Measurements from ENCODE around the gene RNF5.
"Not testable (repeated sequence)": the region's sequence is repeated elsewhere in the genome, so short reads cannot be mapped to it uniquely, and the experiment has no call there.

The RNF5 gene

DNA sequence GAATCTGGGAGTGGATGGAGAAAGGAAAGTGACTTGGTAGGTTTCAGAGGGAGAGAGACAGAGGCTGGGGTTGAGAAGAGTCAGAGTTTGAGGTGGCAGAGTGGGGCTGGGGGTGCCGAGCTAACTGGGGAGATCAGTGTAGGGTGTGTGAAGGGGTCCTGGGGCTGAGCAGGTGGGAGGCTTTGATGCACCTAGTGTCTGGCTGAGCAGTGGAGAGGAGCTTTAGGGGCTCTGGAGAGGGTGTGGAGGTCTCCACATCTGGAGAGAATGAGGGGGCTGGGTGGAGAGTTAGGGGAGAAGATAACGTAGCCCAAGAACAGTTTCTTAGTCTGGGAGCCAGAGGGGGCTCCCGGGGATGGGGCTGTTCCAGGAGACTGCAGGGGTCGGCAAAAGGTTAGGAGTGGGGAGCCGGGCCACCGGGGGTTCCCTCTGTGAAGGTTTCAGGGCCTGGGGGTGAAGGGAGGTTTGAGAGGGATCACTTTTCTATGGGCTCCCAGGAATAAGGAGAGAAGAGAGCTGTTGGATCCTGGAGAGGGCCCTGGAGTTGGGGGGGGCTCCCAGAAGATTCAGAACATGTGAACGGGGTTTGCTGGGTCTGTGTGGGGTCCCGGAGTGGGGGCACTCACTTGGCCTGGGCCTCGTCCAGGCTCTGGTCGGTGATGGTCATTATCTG, 11.0 kb downstream of the RNF5 start:
- no peak for DNase-seq (ENCODE audit: low read depth in 2 of 2)

DNA sequence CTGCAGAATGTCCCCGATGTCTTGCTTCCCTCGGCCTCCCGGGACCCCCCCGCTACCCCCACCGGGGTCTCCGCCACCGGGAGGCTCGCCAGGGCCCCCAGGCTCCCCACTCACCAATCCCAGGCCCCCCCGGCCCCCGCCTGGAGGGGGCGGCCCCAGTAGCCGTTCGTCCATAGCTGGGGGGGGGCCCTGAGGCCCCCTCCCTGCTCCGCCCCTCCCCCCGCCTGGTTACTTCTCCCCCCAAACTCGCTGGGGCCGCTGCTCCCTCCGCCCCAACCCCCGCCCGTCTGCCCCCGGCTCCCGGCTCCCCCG, 11.5 kb downstream of the RNF5 start:
- DNase-seq (ENCODE audit: low read depth in 2 of 2) = no peak

DNA sequence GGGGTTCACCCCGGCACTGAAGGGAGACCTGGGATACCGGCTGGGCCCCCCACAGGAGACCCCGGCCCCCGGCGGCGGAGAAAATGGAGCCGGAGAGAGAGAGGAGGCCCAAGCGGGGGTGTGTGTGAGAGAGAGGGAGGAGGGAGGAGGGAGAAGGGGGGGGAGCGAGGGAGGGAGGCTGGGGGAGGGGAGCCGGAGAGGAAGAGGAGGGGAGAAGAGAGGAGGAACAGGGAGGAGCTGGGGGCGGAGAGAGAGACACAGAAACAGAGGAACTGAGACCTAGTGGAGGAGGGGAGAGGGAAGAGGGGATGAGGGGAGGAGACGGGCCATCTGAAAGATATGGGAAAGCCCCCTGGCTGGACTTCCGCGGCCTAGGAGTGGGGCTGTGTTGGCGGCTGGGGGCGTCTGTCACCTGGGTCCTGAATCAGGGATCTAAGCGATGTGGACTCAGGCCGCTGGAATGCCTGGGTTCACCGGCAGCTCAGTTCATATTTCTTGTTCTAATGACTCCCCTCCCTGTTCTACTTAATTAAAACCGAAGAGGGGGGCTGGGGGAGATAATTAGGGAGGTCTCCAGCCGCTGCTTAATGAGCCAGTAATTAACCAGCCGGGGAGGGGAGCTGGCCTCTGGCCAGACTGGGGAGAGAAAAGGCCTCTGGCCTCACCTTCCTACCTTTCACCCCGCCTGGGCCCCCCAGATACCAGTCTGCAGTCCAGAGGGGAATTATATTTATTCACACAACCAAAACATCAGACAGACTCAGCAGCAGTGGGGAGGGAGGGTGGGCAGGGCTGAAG, 12.0 kb downstream of the RNF5 start, which contains the start of gene PBX2:
PBX2 (minus strand) TSS at position 149 of the 798 bp plus-strand sequence. CDS start 287 bp downstream, outside the sequence.
- DNase-seq (ENCODE audit: low read depth in 2 of 2) = peak; percentile 71 to 78

DNA sequence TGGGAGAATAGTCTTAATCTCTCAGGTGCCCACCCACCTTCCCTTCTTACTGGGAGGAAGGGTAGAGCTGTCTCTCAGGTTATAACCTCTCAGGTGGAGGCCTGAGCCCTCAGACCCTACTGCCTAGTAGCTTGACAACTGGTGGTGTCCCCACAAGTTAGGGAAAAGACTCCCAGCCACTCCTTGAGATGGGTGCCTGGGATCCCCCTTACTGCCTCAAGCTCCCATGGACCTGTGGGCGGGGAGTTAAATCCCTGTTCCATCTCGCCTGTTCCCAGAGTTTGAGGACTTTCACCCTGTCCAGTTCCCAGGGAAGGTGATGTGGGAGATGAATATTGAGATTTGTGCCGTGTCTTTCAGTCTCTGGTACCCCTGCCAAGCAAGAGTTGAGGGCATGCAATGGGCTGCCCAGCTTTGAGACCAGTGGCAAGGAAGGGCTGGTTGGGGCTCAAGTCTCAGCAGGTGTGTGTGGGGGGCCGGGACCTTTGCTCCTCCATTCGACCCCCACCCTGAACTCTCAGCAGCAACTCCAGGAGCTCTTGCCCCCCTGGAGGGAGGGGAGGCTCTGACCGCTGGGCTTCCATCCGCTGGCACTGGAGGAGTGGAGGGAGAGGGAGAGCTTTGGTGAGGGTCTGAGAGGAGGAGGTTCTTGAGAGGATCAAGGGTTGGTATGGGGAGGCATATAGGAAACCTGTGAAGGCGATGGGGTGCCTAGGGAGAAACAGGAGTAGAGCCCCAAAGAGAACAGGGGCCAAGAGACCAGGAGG, 12.9 kb downstream of the RNF5 start:
- no peak for DNase-seq (ENCODE audit: low read depth in 2 of 2)

DNA sequence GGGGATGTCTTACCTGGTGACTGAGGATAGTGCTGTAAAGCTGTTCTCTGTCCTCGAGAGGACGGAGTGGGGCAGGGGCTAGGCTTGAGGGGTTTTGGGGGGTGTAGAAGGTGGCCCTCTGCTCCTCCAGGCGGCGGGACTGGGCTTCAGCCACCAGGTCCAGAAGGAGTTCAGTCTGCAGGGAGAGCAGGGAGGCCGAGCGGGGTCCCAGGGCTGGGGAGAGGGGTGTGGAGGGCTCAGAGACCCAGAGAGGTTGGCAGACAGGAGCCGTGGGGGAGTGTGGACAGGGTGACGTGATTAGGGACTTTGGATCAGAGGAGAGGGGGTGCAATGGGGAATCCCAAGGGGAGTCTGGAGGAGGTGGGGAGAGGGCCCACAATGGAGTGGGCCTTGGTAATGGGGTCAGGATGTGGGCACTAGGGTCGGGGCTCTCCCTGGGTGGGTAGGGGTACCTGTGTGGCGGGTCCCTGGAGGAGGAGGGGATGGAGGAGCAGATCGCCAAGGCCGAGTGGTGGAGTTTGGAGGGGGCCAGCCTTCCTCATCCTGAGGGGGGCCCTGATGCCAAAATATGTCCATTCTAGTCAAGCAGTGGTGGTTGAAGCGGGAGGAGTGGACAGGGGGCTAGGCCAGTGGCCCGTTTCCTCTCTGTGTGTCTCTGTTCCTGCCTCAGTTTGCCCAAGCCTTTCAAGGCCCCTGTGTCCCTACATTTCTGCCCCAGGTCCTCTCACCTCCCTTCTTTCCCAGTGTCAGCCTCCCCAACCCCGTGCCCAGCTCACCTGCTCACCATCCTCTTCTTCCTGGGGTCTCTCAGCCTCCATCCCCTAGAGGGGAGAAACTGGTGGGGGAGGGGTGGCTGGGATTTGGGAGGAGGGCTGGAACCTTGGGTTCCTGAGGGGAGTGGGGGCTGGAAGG, 13.7 kb downstream of the RNF5 start:
- DNase-seq (ENCODE audit: low read depth in 2 of 2) = no peak

DNA sequence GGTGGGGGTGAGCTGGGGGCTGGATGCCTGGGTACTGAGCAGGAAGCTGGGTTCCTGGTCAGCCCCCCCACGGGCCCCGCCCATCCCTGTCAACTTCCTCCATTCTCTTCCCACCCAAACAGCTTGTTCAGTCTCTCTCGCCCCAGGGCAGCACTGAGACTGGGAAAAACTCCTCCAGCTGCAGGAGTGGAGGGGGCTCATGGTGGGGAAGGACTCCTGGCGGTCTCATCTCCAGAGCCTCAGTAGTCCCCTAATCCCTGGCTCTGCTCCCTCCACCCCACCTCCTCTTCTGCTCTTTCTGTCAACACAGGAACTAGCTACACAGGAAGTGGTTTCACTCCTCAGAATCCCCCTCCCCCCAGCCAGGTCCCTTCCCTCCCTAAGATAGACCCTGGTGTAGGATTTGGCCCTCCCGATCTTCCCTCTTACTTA, 14.4 kb downstream of the RNF5 start, which contains the start of gene GPSM3:
GPSM3 (minus strand) TSS at position 36 of the 432 bp plus-strand sequence. CDS start 130 bp downstream, outside the sequence.
- DNase-seq (ENCODE audit: low read depth in 2 of 2) = no peak

DNA sequence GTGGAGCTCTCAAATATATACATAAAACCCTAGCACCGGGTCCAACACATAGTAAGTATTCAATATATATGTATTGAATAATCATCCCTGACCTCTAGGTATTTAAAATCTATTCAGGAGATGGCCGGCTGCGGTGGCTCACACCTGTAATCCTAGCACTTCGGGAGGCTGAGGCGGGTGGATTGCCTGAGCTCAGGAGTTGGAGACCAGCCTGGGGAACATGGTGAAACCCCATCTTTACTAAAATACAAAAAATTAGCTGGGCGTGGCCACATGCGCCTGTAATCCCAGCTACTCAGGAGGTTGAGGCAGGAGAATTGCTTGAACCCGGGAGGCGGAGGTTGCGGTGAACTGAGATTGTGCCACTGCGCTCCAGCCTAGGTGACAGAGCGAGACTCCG, 14.9 kb downstream of the RNF5 start:
- DNase-seq (ENCODE audit: low read depth in 2 of 2) = not testable (repeated sequence)

DNA sequence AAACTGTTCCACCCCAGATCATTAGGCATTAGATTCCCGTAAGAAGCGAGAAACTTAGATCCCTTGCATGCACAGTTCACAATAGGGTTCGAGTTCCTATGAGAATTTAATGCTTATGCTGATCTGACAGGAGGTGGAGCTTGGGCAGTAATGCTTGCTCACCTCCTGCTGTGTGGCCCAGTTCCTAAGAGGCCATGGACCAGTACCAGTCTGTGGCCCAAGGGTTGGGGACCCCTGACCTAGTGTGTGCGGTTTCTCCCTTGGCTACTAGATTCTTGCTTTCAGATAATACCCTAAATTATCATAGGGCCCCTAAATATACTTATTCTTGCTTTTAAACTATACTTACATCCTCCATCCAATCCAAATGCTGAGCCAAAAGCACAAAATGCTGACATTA, 16.2 kb downstream of the RNF5 start:
- no peak for DNase-seq (ENCODE audit: low read depth in 2 of 2)

DNA sequence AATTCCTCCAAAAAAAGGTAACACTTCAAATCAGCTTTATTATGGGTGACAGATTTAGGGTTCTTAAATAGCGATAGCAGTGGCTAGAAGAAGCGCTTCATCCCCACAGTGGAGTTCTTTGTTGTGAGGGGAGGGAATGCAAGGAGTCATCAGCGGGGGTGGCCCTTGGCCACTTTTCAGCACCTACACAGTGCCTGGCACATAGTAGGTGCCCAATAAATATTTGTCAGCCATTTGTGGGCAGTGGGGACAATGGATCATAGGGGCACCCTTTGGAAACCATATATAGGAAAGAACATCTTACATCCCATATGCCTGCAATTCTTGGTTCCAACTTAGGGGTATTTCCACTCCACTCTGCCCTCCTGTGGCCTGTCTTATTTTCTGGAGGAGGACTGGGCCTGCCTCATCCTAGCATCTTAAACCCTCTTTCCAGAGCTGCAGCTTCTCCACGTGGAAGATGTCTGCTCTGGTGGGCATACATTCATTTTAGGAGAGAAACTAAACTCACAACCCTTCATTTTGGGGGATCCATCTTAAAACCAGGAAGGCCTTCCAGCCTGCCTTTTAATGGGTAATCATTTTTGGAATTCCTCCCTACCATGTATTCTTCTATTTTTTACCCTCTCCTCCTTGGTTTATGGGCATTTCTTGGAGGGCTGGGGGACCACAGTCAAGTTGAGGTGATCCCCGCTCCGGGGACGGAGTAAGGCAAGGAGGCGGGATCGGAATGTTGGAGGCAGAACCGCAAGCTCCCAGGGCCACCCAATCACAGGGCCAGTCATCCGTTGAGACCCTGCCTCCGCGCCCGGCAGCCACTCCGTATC, 16.8 kb downstream of the RNF5 start:
- no peak for DNase-seq (ENCODE audit: low read depth in 2 of 2)

DNA sequence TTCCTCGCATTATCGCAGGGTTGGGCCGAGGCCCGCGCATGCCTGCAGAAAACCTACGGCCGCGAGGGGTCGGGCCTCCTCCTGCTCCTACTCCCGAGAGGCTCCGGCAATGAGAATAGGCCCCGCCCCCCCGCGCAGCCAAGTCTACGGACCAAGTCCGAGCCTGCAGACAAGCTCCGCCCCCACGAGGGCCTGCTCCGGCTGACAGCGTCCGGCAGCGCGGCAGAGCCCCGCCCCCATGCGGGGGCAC, 17.4 kb downstream of the RNF5 start:
- peak; percentile 100 for DNase-seq (ENCODE audit: low read depth in 2 of 2)

DNA sequence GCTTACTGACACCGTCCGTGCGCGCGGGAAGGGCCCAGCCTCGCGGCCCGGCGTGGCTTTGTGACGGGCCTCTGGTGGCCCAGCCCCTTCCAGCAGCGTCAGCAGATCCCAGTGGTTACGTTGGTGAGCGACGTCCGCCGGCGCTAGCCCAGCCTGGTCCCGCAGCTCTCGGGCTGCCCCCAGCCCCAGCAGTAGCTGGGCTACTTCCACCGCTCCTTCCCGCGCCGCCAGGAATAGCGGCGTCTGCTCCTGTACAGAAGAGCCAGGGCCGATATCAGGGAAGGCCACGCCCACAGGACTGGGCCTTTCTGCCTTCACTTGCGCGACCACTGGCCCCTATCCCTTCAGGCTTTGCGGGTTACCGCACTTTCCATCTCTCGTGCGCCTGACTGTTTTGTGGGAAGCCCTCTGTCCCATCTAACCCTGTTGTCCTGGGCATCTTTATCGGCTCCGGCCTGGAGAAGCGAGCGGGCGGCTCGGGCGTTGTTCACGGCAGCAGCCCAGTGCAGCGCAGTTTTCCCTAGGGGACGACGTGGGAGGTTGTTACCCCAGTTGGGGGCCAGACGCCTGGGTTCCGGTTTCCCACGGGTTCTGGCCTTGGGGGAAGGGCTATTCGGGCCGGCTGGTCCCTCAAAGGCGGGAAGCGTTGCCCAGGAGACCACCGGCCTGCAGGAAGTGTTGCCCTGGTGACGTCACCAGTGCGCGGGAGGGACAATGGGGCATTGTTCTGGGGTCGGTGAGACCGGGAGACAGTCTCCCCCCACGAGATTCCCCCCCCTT, 17.9 kb downstream of the RNF5 start:
- DNase-seq (ENCODE audit: low read depth in 2 of 2) = peak; percentile 65 to 70

DNA sequence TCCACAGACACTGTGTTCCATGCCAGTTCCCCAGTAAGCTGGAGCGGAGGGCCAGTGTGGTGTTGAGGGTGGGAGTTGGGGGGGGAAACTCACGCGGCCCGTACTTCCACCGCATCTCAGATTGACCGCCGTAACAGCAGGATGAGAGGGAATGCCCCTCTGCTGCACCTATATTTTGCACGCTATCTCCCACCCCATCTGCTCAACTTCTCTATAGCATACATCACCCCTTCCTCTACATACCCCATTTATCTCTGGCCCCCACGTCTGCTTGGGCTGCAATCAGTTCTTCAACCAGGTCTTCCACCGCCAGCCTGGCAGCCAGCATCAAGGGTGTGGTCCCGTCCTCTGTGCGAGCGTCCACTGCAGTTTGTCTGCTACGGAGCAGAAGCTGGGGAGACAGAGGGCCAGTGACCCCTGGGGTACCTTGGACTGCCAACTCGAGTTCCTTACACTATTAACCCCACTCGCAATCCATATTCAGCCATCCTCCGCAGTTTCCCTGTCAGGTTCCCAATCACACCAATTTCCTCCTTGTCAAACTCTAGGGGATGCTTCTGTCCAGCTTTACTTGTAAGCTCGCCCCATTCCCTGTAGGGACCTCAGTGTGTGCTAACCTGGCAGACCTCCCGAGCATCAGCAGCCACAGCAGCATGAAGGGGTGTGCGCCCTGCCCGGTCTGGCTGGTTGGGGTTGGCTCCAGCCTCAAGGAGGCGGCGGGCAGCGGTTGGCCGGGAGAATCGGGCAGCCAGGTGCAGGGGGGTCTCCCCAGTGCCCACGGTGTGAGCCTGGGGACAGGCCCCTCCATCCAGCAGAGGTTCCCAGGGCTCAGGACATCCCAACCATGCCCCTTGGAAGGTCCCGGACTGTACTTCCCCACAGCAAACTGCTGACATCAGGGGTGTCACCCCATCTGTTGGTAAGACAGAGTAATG, 18.7 kb downstream of the RNF5 start:
- DNase-seq (ENCODE audit: low read depth in 2 of 2) = no peak

DNA sequence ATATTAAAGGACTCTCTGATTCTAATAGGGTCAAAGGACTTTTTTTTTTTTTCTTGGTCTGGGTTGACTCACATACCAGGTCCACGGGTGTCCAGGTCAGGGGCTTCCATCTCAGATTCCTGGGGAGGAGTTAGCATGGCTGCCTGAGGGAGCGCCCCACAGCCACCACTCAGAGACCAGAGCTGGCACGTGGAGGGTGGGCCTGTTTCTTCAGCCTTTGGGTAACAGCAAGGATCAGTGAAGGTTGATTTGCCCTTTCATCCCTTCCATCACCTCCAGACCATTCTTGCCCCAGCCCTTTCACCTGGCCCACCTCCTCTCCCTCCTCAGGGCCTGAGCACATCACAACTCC, 20.1 kb downstream of the RNF5 start:
- DNase-seq (ENCODE audit: low read depth in 2 of 2) = no peak

DNA sequence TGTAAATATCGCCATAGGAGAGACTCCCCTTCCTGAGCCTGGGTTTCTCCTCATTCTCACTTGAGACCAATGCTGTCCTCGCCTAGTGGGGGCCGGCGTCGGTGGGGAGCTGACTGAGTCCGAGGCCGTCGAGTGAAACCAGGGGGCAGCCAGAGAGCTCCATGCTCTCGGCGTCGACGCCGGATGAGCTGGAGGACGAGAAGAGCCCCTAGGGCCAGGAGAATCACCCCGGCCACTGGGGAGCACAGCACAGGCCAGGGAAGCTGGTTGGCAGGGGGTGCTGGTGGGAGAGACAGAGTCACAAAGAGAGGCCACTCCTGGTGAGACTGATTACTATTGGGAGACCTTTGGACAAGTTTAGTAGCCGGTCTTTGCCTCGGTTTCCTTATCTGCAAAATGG, 20.7 kb downstream of the RNF5 start:
- DNase-seq (ENCODE audit: low read depth in 2 of 2) = no peak

DNA sequence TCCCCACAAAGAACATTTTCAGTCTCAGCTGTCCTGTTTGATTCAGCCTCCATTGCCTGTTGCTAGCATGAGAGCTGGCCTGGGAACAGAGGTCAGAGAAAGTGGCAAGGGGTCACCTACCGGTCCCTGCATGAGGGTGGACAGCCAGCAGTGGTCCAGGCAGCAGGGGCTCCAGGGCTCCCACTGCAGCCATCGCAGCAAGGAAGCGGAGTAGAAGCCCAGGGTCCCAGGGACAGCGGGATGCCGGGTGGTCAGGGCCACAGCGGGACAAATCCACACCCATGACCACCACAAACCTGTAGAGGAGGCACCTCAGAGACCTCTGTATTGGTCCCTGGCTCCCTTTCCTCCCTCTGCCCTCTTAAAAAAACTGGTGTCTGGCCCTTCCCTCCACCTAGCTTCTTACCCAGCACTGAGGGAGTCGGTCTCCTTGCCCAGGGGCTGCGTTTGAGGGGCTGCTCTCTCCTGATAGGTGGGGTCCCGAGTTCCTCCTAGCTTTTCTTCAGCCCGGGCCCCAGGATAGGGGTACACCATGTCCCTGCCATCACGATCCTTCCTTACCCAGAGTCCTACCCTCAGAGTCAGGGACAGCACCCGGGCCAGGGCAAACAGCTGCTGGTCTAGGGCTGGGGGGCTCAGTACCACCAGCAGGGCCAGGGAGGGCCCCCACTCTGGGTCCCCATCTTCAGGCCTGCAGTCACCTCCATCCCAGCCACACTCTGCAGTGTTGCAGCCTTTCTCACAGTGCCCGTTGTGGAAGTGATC, 22.7 kb downstream of the RNF5 start:
- no peak for DNase-seq (ENCODE audit: low read depth in 2 of 2)

DNA sequence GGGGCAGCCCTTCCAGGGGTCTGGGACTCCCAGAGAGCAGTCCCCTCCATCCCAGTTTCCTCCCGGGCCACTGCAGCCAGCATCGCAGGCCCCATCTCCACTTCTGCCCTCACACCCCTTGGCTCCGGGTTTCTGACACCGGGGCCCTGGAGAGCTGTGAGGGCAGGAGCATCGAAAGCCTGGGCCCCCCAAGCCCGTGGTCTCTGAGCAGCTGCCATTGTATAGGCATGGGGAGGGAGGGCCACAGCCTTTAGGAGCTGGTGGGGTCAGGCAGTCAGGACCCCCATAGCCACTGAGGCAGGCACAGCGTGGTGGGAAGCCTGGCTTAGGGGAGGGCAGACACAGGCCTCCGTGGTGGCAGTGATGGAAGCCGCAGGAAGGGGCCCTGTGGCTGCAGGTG, 24.0 kb downstream of the RNF5 start:
- DNase-seq (ENCODE audit: low read depth in 2 of 2) = no peak

DNA sequence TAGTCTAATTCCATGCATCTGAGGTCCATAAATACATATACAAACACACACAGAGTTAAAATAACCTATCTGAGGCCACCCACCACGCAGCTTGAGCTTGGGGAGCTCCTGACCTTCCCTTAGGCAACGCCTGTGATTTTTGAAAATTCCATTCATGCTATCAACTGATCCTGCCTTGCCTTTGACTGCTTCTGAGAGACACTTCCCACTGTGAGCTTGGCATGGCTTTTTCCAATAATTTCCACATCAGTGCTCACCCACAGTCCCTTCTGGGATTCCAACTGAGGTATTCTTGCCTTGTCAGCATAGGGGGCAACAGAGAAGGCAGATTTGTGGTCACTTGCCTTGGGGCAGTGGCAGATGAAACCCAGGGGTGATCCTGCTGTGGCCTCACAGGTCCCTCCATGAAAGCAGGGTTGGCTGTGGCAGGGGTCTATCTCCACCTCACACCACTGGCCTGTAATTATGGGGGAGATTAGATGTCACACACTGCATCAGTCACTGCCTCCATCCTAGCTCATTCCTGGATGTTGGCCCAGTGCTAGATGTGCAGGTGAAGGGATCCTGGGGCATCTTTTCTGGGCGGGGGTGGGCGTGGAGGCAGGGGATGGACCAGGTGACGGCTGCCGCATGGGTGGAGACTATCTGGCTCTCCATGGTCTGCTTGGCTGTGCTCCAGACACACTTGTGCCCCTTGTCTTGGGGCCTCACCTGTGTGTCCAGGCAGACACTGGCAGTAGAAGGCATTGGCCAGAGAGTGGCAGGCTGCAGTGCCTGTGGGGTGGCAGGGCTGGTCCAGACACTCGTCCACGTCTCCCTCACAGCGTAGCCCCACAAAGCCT, 25.4 kb downstream of the RNF5 start:
- no peak for DNase-seq (ENCODE audit: low read depth in 2 of 2)
